ENCODE measurements around the gene LAMA5.

DNA sequence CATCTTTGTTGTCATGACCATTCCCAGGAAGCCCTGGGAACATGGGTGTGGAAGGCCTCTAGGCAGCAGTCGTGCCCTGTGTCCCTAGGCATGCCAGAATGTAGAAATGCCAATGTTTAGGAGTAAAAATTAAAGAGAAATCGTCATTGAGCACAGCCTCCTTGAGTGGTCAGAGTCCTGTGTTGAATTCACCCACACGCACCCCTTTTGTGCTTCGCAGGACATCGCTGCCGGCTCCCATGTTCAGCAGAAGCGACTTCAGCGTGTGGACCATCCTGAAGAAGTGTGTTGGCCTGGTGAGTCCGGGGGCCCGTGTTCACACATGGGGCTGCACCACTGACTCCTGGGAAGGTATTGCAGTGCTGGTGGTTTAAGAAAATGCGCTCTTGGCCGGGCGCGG lies 103.7 kb downstream of the LAMA5 start:
- TF ChIP-seq, protein P1, sequence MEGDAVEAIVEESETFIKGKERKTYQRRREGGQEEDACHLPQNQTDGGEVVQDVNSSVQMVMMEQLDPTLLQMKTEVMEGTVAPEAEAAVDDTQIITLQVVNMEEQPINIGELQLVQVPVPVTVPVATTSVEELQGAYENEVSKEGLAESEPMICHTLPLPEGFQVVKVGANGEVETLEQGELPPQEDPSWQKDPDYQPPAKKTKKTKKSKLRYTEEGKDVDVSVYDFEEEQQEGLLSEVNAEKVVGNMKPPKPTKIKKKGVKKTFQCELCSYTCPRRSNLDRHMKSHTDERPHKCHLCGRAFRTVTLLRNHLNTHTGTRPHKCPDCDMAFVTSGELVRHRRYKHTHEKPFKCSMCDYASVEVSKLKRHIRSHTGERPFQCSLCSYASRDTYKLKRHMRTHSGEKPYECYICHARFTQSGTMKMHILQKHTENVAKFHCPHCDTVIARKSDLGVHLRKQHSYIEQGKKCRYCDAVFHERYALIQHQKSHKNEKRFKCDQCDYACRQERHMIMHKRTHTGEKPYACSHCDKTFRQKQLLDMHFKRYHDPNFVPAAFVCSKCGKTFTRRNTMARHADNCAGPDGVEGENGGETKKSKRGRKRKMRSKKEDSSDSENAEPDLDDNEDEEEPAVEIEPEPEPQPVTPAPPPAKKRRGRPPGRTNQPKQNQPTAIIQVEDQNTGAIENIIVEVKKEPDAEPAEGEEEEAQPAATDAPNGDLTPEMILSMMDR (IDR thresholded peaks at IDR 0.05), result no peak
- no peak for TF ChIP-seq POLR2A (IDR thresholded peaks at IDR 0.05)

All from thyroid gland (tissue), 4 donors.